Uterus (tissue), 4 donors: ENCODE data around the gene OSTN. TPM values are rescaled to one million over a fixed set of nuclear protein-coding genes. Genes with fewer than 3 reads are reported as not detected.
"Not testable (repeated sequence)": the region's sequence is repeated elsewhere in the genome, so short reads cannot be mapped to it uniquely, and the experiment has no call there.

Experiments
- DNase-seq, 2 donors: peaks; one replicate each; pipeline ENCODE4 v3.0.0-alpha.2; 2019 to 2020
- H3K27ac ChIP-seq, 2 donors: fragments of 200-600 bp; sonication (generic); 1 replicate in 1 of 2; 2 replicates in 1 of 2; pipeline ENCODE4 v1.5.1; 2016 to 2018
- H3K27me3 ChIP-seq, 2 donors: fragments of 200-600 bp; sonication (generic); one replicate each; pipeline ENCODE4 v1.5.1; 2018 to 2019; ENCODE audit warnings: control low read depth in 1 of 2
- H3K36me3 ChIP-seq, 2 donors: fragments of 200-600 bp; sonication (generic); one replicate each; pipeline ENCODE4 v1.5.1; 2019; ENCODE audit warnings: control low read depth in 1 of 2
- H3K4me1 ChIP-seq, 2 donors: fragments of 200-600 bp; sonication (generic); one replicate each; pipeline ENCODE4 v1.5.1; 2018 to 2019; ENCODE audit warnings: control low read depth in 1 of 2
- H3K4me3 ChIP-seq, 2 donors: fragments of 200-600 bp; sonication (generic); 1 replicate in 1 of 2; 2 replicates in 1 of 2; pipeline ENCODE4 v1.5.1; 2018 to 2019; ENCODE audit warnings: mild to moderate bottlenecking in 1 of 2
- H3K9me3 ChIP-seq, 2 donors: fragments of 200-600 bp; sonication (generic); one replicate each; pipeline ENCODE4 v1.5.1; 2019; ENCODE audit warnings: control low read depth in 1 of 2
- POLR2A ChIP-seq, 2 donors: fragments of 450-650 bp; IDR thresholded peaks; one replicate each; pipeline ENCODE4 v1.6.1; 2016; ENCODE audit warnings: antibody characterized with exemption in 2 of 2, mild to moderate bottlenecking in 1 of 2, moderate library complexity in 1 of 2
- intact Hi-C: fragments of 100-400 bp; cut with DNase I; formaldehyde crosslinking; loops from one replicate; pipeline ENCODE4 v1.15.1; 2023; ENCODE audit warnings: low total_unique reads
- total RNA-seq, 4 donors: library from RNA; depleted of rRNA in 3 of 4; stranded (reverse); fragments of >200 nt in 3 of 4; gene quantifications; one replicate each; pipeline versions ENCODE4 v1.1.0 to v1.2.4, GENCODE V29; 2014 to 2023
- TF ChIP-seq, protein P1 (sequence below), 4 experiments: fragments of 200-600 bp in 2 of 4; fragments of 450-650 bp in 2 of 4; sonication (generic) in 2 of 4; IDR thresholded peaks; one replicate each; pipeline ENCODE4 v1.5.1; 2016 to 2019; ENCODE audit warnings: antibody characterized with exemption in 4 of 4, mild to moderate bottlenecking in 2 of 4, moderate library complexity in 1 of 4
- donor health status: DM: yes; HTN: yes; CAD: no.

Gene OSTN
- total RNA-seq, 4 donors from 2014 or later, result 0.28 TPM; not detected in 3

DNA sequence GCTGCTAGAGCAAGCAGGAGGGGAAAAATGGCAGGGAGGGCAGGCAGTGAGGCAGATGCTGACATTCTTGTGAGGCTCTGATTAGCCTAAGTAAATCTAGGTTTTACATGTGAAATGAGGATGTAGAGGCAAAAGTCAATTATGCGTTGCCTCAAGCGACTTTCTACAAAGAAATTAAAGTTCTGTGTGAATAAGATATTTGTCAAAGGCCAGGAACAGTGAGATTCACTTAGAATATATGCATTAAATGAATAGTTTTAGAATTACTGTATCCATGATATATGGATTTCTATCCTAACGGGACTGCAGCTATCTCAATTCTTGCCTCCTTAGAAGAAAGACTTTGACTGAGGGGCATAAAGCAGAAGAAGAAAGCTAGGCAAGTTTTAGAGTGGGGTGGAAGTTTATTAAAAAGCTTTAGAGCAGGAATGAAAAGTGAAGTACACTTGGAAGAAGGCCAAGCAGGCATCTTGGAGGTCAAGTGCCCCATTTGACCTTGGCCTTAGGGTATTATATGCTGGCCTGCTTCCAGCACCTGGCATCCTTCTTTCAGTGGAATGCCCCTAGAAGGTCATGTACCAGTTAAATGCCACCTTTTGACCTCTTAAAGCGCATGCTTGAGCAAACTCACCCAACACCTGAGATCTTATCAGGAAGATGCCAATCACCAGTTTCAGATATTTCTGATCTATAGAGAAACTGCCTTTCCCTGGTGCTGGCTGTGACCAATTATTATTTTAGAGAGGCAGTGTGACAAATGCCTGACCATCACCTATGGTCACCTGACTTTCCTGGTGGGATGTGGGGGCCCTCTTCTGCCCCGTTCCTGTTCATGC is 38.2 kb downstream of the OSTN start:
- no peaks in the 10 kb centered on the region for H3K9me3 ChIP-seq
- no peaks in the 10 kb centered on the region for H3K4me1 ChIP-seq
- intact Hi-C loops, result no loop called here
- no peaks in the 10 kb centered on the region for H3K36me3 ChIP-seq
- no peak overlapping the region for H3K4me3 ChIP-seq
- no peak overlapping the region for H3K27ac ChIP-seq
- TF ChIP-seq POLR2A (IDR thresholded peaks at IDR 0.05), result no peak
- TF ChIP-seq, protein P1, sequence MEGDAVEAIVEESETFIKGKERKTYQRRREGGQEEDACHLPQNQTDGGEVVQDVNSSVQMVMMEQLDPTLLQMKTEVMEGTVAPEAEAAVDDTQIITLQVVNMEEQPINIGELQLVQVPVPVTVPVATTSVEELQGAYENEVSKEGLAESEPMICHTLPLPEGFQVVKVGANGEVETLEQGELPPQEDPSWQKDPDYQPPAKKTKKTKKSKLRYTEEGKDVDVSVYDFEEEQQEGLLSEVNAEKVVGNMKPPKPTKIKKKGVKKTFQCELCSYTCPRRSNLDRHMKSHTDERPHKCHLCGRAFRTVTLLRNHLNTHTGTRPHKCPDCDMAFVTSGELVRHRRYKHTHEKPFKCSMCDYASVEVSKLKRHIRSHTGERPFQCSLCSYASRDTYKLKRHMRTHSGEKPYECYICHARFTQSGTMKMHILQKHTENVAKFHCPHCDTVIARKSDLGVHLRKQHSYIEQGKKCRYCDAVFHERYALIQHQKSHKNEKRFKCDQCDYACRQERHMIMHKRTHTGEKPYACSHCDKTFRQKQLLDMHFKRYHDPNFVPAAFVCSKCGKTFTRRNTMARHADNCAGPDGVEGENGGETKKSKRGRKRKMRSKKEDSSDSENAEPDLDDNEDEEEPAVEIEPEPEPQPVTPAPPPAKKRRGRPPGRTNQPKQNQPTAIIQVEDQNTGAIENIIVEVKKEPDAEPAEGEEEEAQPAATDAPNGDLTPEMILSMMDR (IDR thresholded peaks at IDR 0.05), result no peak
- H3K27me3 ChIP-seq, result no peaks in the 10 kb centered on the region
- DNase-seq, result no peak

GRCh38 chr3:191238321-191238817 is 39.3 kb downstream of the OSTN start:
- intact Hi-C loops, result no loop called here
- no peak for TF ChIP-seq POLR2A (IDR thresholded peaks at IDR 0.05)
- TF ChIP-seq, protein P1 (IDR thresholded peaks at IDR 0.05), result no peak
- H3K27me3 ChIP-seq, result no peaks in the 10 kb centered on the region
- DNase-seq, result no peak
- H3K4me1 ChIP-seq, result no peaks in the 10 kb centered on the region
- no peaks in the 10 kb centered on the region for H3K9me3 ChIP-seq
- H3K4me3 ChIP-seq, result no peak overlapping the region
- H3K36me3 ChIP-seq, result no peaks in the 10 kb centered on the region
- H3K27ac ChIP-seq, result no peak overlapping the region

DNA sequence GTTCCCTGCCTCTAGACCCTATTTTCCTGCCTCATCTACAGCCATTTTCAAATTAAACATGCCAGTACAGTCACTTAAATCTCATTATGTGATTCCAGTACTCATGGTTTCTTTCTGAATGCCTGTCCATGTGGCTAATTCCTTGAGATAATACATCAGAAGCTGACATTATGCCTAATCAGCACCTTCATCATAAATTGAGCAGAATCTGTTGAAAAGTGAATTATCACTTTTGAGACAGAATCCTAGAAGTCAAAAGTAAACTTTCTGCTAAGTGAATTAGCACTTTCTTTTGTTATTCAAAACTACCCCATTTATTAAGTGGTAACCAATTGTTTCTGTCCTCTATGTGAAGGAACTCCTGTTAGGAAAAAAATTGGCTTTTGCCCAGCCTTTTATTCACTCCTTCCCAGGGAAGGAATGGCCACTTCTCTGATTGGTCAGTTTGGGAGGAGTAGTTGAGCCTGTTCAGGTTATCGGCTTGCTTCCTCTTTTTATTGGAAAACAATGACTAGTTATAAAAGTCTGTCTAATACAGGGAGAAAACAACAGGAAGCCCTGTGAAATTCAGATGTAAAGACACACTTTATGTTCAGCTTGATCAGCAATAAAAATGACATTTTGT is 40.5 kb downstream of the OSTN start:
- H3K27me3 ChIP-seq, result no peaks in the 10 kb centered on the region
- intact Hi-C loops, result no loop called here
- TF ChIP-seq, protein P1 (IDR thresholded peaks at IDR 0.05), result no peak
- TF ChIP-seq POLR2A (IDR thresholded peaks at IDR 0.05), result no peak
- H3K36me3 ChIP-seq, result no peaks in the 10 kb centered on the region
- H3K4me1 ChIP-seq, result no peaks in the 10 kb centered on the region
- H3K4me3 ChIP-seq, result no peak overlapping the region
- no peak overlapping the region for H3K27ac ChIP-seq
- no peak for DNase-seq
- no peaks in the 10 kb centered on the region for H3K9me3 ChIP-seq

- Histone ChIP-seq H3K9me3 (no peaks in the 10 kb centered on the region), H3K36me3 (no peaks in the 10 kb centered on the region), H3K27me3 (no peaks in the 10 kb centered on the region), H3K4me1 (no peaks in the 10 kb centered on the region), H3K4me3 (no peak overlapping the region), H3K27ac (no peak overlapping the region)
- TF ChIP-seq, protein P1 (IDR thresholded peaks at IDR 0.05), result no peak
- TF ChIP-seq POLR2A (IDR thresholded peaks at IDR 0.05), result no peak
- intact Hi-C loops, result no loop called here
- DNase-seq, result no peak
Measured at GRCh38 chr3:191240486-191240885, 41.4 kb downstream of the OSTN start.

- Histone ChIP-seq H3K27me3 (no peaks in the 10 kb centered on the region), H3K4me3 (no peak overlapping the region), H3K4me1 (no peaks in the 10 kb centered on the region), H3K36me3 (no peaks in the 10 kb centered on the region), H3K27ac (no peak overlapping the region), H3K9me3 (no peaks in the 10 kb centered on the region)
- intact Hi-C loops, result no loop called here
- TF ChIP-seq POLR2A (IDR thresholded peaks at IDR 0.05), result no peak
- TF ChIP-seq, protein P1 (IDR thresholded peaks at IDR 0.05), result peak in 1 of 4 experiments; percentile 27
- no peak for DNase-seq
Measured at GRCh38 chr3:191244242-191244867, 45.3 kb downstream of the OSTN start.

DNA sequence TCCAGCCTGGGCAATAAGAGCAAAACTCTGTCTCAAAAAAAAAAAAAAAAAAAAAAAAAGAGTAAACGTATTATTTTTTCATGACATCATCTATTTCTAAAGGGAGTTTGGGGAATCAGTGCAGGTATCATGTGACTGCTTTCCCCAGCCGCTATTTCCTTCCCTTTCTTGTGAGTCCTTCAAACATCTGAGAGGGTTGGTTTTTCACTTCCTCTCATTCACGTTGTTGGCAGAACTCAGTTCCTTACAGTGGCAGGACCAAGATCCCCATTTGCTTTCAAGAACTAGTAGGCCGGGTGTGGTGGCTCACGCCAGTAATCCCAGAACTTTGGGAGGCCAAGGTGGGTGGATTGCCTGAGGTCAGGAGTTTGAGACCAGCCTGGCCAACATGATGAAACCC is 47.0 kb downstream of the OSTN start:
- H3K4me1 ChIP-seq, intact Hi-C loops, H3K9me3 ChIP-seq, H3K27ac ChIP-seq, H3K36me3 ChIP-seq, DNase-seq, H3K4me3 ChIP-seq, H3K27me3 ChIP-seq: not testable (repeated sequence)
